Erythroblast (primary cell): ENCODE results near the gene CREB5.

Experiments used
- DNase-seq, 2 experiments: peaks; one replicate each; lab custom pipeline; 2025; lab: John Stamatoyannopoulos, UW
- GATA1 ChIP-seq: IDR thresholded peaks from 2 replicates; pipeline ENCODE4 v1.6.1; 2011; ENCODE audit warnings: low read depth, mild to moderate bottlenecking, control low read depth, low read length, moderate library complexity
- POLR2A ChIP-seq: IDR thresholded peaks from 2 replicates; pipeline ENCODE4 v1.6.1; 2011; ENCODE audit warnings: mild to moderate bottlenecking, low read length

Gene CREB5

GRCh38 chr7:28800150-28800549, 387.8 kb downstream of the CREB5 start:
- TF ChIP-seq POLR2A (no peak), GATA1 (no peak)

GRCh38 chr7:28802450-28802849, 390.1 kb downstream of the CREB5 start:
- TF ChIP-seq POLR2A (no peak), GATA1 (no peak)

More at GRCh38 chr7:28800150-28800549, 387.8 kb downstream of the CREB5 start:
- DNase-seq, result no peak

GRCh38 chr7:28804157-28804556, 391.8 kb downstream of the CREB5 start:
- no peak for TF ChIP-seq POLR2A
- no peak for TF ChIP-seq GATA1
- DNase-seq, result no peak

More at GRCh38 chr7:28802450-28802849, 390.1 kb downstream of the CREB5 start:
- DNase-seq, result no peak

DNA sequence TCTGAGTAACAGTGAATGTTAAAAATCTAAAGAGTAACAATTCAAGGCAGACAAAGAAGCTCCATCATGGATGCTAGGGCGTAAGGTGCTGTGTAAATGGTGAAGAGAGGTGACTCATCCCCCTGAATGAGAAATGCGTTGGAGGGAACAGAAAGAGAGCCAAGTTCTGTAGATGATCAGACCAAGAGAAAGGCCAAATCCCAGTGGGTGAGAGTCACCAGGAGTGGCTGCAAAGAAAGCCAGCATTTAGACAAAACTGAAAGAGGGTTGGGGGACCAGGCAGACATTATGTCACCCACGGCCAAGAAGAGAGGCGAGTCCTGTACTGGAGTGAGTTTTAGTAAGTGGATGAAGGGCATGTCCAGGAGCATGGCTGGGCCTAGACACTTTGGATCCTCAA, 392.7 kb downstream of the CREB5 start:
- no peak for TF ChIP-seq GATA1
- TF ChIP-seq POLR2A, result no peak
- no peak for DNase-seq

DNA sequence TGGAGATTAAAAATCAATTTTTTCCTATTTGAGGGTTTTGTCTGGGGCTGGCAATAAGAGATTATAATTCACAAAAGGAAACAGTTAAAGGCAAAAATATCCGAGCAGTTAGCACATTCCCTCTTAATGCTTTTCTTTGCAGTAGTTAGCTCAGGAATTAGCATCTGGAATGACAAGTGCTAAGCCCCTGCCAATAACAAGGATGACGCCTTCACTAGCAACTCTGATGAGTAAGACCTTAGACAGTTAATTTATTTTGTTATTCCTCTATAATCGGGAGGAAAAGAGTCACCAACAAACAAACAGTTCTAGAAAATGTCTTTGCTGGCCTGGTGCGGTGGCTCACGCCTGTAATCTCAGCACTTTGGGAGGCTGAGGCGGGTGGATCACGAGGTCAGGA, 394.5 kb downstream of the CREB5 start:
- DNase-seq, result no peak
- TF ChIP-seq GATA1, result no peak
- TF ChIP-seq POLR2A, result no peak

GRCh38 chr7:28807396-28807994, 395.2 kb downstream of the CREB5 start:
- TF ChIP-seq POLR2A (no peak), GATA1 (no peak)
- DNase-seq, result no peak

- TF ChIP-seq GATA1 (no peak), POLR2A (no peak)
- DNase-seq, result no peak
Measured at GRCh38 chr7:28808796-28809533, 396.6 kb downstream of the CREB5 start.

GRCh38 chr7:28811008-28811407, 398.7 kb downstream of the CREB5 start:
- DNase-seq, result no peak
- no peak for TF ChIP-seq GATA1

- TF ChIP-seq GATA1 (no peak), POLR2A (no peak)
- no peak for DNase-seq
Measured at GRCh38 chr7:28811701-28812430, 399.5 kb downstream of the CREB5 start.

GRCh38 chr7:28812616-28813015, 400.3 kb downstream of the CREB5 start:
- no peak for DNase-seq
- TF ChIP-seq GATA1 (no peak), POLR2A (no peak)

DNA sequence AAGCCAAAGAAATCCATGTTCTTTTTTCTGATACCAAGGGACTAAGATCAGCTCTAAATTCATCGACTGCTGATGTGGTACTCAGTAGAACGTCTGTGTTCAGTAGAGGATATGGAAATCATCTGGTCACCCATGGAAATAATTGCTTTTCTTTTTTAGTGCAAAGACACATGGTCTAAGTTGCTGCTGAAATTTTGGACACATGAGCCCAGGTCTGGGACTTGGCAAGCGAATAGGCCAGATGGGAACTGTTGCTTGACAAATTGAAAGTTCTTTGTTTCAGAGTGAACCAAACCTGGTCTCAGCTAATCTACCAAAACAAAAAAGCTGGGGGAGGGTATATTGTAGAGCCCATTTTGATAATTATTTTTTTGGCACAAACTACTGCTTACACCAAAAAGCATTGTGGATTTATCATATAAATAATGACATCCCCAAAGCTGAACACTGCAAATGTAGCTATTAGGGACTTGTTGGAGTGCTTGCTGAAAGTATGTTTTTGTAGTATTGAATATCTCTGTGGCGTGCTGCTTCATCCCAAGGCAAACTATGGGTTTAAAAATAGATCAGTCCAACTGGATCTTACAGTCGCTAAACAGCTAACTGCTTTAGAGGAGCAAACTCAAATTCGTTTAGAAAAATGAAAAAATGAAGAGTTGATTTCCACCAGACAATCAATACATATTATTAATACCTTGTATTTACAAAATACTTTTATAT, 401.1 kb downstream of the CREB5 start:
- TF ChIP-seq POLR2A (no peak), GATA1 (no peak)
- no peak for DNase-seq

DNA sequence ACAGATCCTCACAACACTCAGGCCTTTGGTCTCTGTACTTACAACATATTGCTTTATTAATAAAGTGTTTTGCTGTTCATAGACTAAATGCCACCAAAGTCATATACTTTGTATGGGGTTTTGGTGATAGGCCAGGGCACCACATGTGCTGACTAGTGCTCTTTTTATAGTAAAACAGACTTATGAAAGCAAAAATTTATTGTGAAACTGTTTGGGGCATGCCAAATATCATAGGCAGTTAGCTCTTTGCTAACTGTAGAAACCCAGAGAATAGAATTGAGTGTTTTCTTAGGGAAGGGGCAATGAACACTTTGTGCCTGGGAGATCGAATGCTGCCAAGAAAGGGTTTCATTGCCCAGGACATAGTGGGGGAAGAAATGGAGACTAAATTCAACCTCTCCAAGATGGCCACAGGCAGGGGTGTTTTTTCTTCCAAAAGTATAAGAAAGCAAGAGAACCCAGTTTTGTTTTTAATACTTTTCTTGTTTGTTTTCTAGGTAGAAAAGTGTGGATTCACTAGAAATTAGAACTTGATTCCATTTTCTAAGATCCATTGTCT, 403.1 kb downstream of the CREB5 start:
- no peak for DNase-seq
- TF ChIP-seq POLR2A, result no peak
- no peak for TF ChIP-seq GATA1

- no peak for DNase-seq
- TF ChIP-seq GATA1 (no peak), POLR2A (no peak)
Measured at GRCh38 chr7:28815928-28816373, 403.6 kb downstream of the CREB5 start.
